Activated CD4-positive, alpha-beta T cell treated with anti-CD3 and anti-CD28 coated beads for 1 hour (primary cell): ENCODE data around the gene IL1B.
"Not testable (repeated sequence)": the region's sequence is repeated elsewhere in the genome, so short reads cannot be mapped to it uniquely, and the experiment has no call there.

Experiments
- DNase-seq: peaks from one replicate; pipeline ENCODE4 v3.0.0-alpha.2; 2020

The IL1B gene

GRCh38 chr2:112849956-112850355, 13.4 kb upstream of the IL1B start:
- DNase-seq = no peak

- no peak for DNase-seq
Observed at GRCh38 chr2:112848833-112849232, 12.3 kb upstream of the IL1B start.

- DNase-seq = no peak
Observed at GRCh38 chr2:112846031-112846430, 9.5 kb upstream of the IL1B start.

GRCh38 chr2:112843836-112844235, 7.3 kb upstream of the IL1B start:
- DNase-seq = no peak

- no peak for DNase-seq
Observed at GRCh38 chr2:112843288-112843687, 6.7 kb upstream of the IL1B start.

GRCh38 chr2:112841295-112842044, 4.9 kb upstream of the IL1B start:
- no peak for DNase-seq

GRCh38 chr2:112840068-112840445, 3.5 kb upstream of the IL1B start:
- DNase-seq = no peak

- DNase-seq = no peak
Observed at GRCh38 chr2:112839407-112840067, 3.0 kb upstream of the IL1B start.

- no peak for DNase-seq
Observed at GRCh38 chr2:112836163-112836560, 417 bp downstream of the IL1B start.

- DNase-seq = no peak
Observed at GRCh38 chr2:112835536-112836162, 930 bp downstream of the IL1B start.

GRCh38 chr2:112835061-112835501, 1.5 kb downstream of the IL1B start:
- no peak for DNase-seq

GRCh38 chr2:112834396-112835037, 2.1 kb downstream of the IL1B start:
- DNase-seq = no peak

GRCh38 chr2:112833976-112834375, 2.6 kb downstream of the IL1B start:
- no peak for DNase-seq

GRCh38 chr2:112833639-112833931, 3.0 kb downstream of the IL1B start:
- not testable (repeated sequence) for DNase-seq

GRCh38 chr2:112832841-112833638, 3.5 kb downstream of the IL1B start:
- DNase-seq = no peak

- DNase-seq = no peak
Observed at GRCh38 chr2:112831946-112832840, 4.4 kb downstream of the IL1B start.

- no peak for DNase-seq
Observed at GRCh38 chr2:112831513-112831845, 5.1 kb downstream of the IL1B start.

GRCh38 chr2:112830682-112831512, 5.7 kb downstream of the IL1B start:
- no peak for DNase-seq

- DNase-seq = no peak
Observed at GRCh38 chr2:112829961-112830681, 6.5 kb downstream of the IL1B start.
